ENCODE measurements around the gene ZNF587. TPM values are rescaled to one million over a fixed set of nuclear protein-coding genes. Genes with fewer than 3 reads are reported as not detected.
"Not testable (repeated sequence)": the region's sequence is repeated elsewhere in the genome, so short reads cannot be mapped to it uniquely, and the experiment has no call there.

ZNF587 gene
- 17.7 TPM for total RNA-seq

DNA sequence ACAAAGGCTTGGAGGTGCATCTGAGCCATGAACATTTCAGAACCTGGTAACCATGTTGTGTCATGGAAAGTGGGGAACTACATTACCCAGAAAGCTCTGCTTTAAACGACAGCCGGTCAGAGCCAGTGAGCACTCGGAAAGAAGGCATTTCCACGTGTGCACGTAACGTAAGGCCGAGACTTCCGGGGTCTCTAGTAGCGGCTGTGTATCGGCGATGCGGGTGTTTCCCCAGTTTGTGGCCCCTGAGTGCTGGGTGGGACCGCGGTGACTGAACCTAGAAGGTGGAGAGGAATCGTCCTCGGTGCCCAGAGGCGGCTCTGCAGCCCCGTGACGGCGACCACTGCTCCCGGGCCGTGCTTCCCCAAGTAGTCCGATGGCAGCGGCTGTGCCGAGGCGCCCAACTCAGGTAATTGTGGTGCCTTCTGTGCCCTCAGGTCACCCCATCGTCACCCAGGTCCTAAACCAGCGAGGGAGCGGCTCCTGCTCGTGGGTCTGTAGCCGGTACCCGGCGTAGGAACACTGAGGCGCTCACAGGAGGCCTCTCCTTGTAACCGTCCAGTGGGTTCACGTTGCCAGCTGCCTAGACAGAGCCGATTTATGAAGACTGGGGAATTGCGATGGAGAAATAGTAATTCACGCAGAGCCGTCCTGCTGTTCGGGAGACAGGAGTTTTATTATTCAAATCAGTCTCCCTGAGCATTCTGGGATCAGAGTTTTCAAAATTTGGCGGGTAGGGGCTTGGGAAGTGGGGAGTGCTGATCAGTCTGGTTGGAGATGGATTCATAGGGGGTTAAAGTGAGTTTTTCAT is at the start of gene ZNF587:
TSS of gene ZNF587 (plus strand) at position 194 of the 808 bp plus-strand sequence. CDS start at position 374, 180 bp downstream.
- H3K36me3 ChIP-seq, result peaks cover 0 to 11% of the 10 kb centered on the region in 2 donors
- peak; percentile 27 to 66 for TF ChIP-seq POLR2AphosphoS5 (IDR thresholded peaks at IDR 0.05; ENCODE audit: insufficient read depth in 1 of 2, low read depth in 1 of 2)
- peak within 1 kb of the TSS; percentile 64 to 69 for H3K4me3 ChIP-seq
- H3K9me3 ChIP-seq; intact Hi-C loops (cut with DNase I); H3K27me3 ChIP-seq; DNase-seq (ENCODE audit: extremely low spot score in 2 of 2): not testable (repeated sequence)
- peak within 1 kb of the TSS; percentile 11 for H3K27ac ChIP-seq
- H3K4me1 ChIP-seq, result peaks cover 14% of the 10 kb centered on the region

DNA sequence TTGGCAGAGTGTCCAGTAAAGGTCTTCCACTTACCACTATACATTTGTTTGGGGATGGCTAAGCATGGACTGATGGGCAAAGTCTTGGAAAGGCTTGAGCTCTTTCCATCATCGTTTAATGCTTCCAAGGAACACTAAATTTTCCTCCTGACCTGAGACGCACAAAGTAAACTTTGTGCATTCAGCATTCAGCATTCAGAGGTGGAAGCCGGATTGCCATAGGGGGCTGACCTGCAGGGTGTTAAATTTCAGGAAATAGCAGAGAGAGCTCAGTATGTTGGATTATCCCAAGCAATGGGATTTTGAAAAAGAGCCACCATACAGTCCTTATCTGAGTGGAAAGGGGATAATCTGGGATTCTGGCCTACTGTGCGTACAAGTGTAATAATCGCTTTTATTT is 49.0 kb upstream of the ZNF587 start:
- Histone ChIP-seq H3K27ac (no peak overlapping the region), H3K4me1 (peaks cover 25% of the 10 kb centered on the region)
- intact Hi-C loops (cut with DNase I), result no loop called here

GRCh38 chr19:57802269-57802668 is 47.4 kb upstream of the ZNF587 start:
- DNase-seq (ENCODE audit: extremely low spot score in 2 of 2), result no peak
- Histone ChIP-seq H3K27ac (peak overlapping the region; percentile 18), H3K9me3 (no peaks in the 10 kb centered on the region), H3K27me3 (no peaks in the 10 kb centered on the region), H3K36me3 (no peaks in the 10 kb centered on the region), H3K4me3 (no peak overlapping the region), H3K4me1 (peaks cover 32% of the 10 kb centered on the region)
- TF ChIP-seq POLR2A (IDR thresholded peaks at IDR 0.05) (no peak), POLR2AphosphoS5 (IDR thresholded peaks at IDR 0.05; ENCODE audit: insufficient read depth in 1 of 2, low read depth in 1 of 2) (no peak), CTCF (IDR thresholded peaks at IDR 0.05) (no peak)
- intact Hi-C loops (cut with DNase I), result no loop called here

More for the DNA sequence above, 49.0 kb upstream of the ZNF587 start:
- Histone ChIP-seq H3K4me3 (no peak overlapping the region), H3K9me3 (no peaks in the 10 kb centered on the region), H3K27me3 (no peaks in the 10 kb centered on the region), H3K36me3 (peaks cover 0 to 7% of the 10 kb centered on the region in 2 donors)
- no peak for DNase-seq (ENCODE audit: extremely low spot score in 2 of 2)
- no peak for TF ChIP-seq POLR2AphosphoS5 (IDR thresholded peaks at IDR 0.05; ENCODE audit: insufficient read depth in 1 of 2, low read depth in 1 of 2)
- no peak for TF ChIP-seq CTCF (IDR thresholded peaks at IDR 0.05)
- TF ChIP-seq POLR2A (IDR thresholded peaks at IDR 0.05), result no peak

DNA sequence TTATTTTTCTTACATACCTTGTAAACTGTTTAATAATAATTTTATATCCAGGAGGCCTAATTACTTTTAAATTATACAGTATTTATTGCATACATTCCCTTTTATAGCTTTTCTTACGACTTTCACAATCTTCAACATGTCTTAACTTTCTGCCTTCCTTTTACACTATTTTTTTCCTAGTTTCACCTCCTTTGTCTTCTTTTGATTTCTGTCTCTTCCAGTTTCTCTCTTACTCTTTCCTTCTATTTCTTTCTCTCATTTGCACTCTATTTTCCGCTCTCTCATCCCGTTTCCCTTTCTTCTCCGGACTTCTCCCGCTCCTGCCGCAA is 46.4 kb upstream of the ZNF587 start:
- peaks cover 32% of the 10 kb centered on the region for H3K4me1 ChIP-seq

More for the DNA sequence above, 46.4 kb upstream of the ZNF587 start:
- TF ChIP-seq POLR2A (IDR thresholded peaks at IDR 0.05) (no peak), CTCF (IDR thresholded peaks at IDR 0.05) (no peak), POLR2AphosphoS5 (IDR thresholded peaks at IDR 0.05; ENCODE audit: insufficient read depth in 1 of 2, low read depth in 1 of 2) (no peak)
- no peaks in the 10 kb centered on the region for H3K9me3 ChIP-seq
- no peak for DNase-seq (ENCODE audit: extremely low spot score in 2 of 2)
- no peaks in the 10 kb centered on the region for H3K27me3 ChIP-seq
- peak overlapping the region; percentile 53 to 54 for H3K4me3 ChIP-seq
- peaks cover 0 to 6% of the 10 kb centered on the region in 2 donors for H3K36me3 ChIP-seq
- H3K27ac ChIP-seq, result peak overlapping the region; percentile 79
- intact Hi-C loops (cut with DNase I), result no loop called here
